ENCODE measurements around the gene CAPN9. TPM values are rescaled to one million over a fixed set of nuclear protein-coding genes. Genes with fewer than 3 reads are reported as not detected.

CAPN9 gene
- total and polyA plus RNA-seq, 4 experiments from 2014 or later = 0.24 TPM; not detected in 3

GRCh38 chr1:230816018-230816417, 68.8 kb downstream of the CAPN9 start:
- Histone ChIP-seq H3K27ac (ENCODE audit: low read depth, low read length) (no peak overlapping the region), H3K27me3 (ENCODE audit: insufficient read depth, low read length) (no peaks in the 10 kb centered on the region), H3K4me1 (ENCODE audit: insufficient read depth, low read length) (no peaks in the 10 kb centered on the region), H3K36me3 (ENCODE audit: insufficient read depth, low read length) (no peaks in the 10 kb centered on the region), H3K4me3 (ENCODE audit: low read length in 2 of 2) (no peak overlapping the region), H3K9me3 (ENCODE audit: control insufficient read depth in 1 of 2, low read length in 2 of 2) (no peaks in the 10 kb centered on the region)
- H3K9me3 Mint-ChIP-seq = peaks cover 0 to 34% (median 21%) of the 10 kb centered on the region in 8 donors
- no peak overlapping the region for H3K27ac Mint-ChIP-seq
- no peak overlapping the region for H3K4me3 Mint-ChIP-seq
- peaks cover 5 to 14% of the 10 kb centered on the region in 2 donors for H3K27me3 Mint-ChIP-seq
- peaks cover 3 to 4% of the 10 kb centered on the region in 2 donors for H3K36me3 Mint-ChIP-seq
- ChIA-PET CTCF (ENCODE audit: partially characterized antibody) (no interaction called here), POLR2A (ENCODE audit: partially characterized antibody) (no interaction called here)
- intact Hi-C loops (cut with micrococcal nuclease) = no loop called here
- no peak for DNase-seq
- H3K4me1 Mint-ChIP-seq = no peaks in the 10 kb centered on the region

- Mint-ChIP-seq H3K27ac (no peak overlapping the region), H3K27me3 (peaks cover 13 to 16% of the 10 kb centered on the region in 2 donors), H3K4me1 (no peaks in the 10 kb centered on the region), H3K9me3 (peaks cover 0 to 12% (median 6%) of the 10 kb centered on the region in 8 donors), H3K4me3 (no peak overlapping the region), H3K36me3 (no peaks in the 10 kb centered on the region)
- POLR2A ChIA-PET (ENCODE audit: partially characterized antibody) = no interaction called here
- no peaks in the 10 kb centered on the region for H3K36me3 ChIP-seq (ENCODE audit: insufficient read depth, low read length)
- no peaks in the 10 kb centered on the region for H3K9me3 ChIP-seq (ENCODE audit: control insufficient read depth in 1 of 2, low read length in 2 of 2)
- no peaks in the 10 kb centered on the region for H3K4me1 ChIP-seq (ENCODE audit: insufficient read depth, low read length)
- H3K27me3 ChIP-seq (ENCODE audit: insufficient read depth, low read length) = no peaks in the 10 kb centered on the region
- DNase-seq = no peak
- no peak overlapping the region for H3K27ac ChIP-seq (ENCODE audit: low read depth, low read length)
- intact Hi-C loops (cut with micrococcal nuclease) = no loop called here
- CTCF ChIA-PET (ENCODE audit: partially characterized antibody) = no interaction called here
- no peak overlapping the region for H3K4me3 ChIP-seq (ENCODE audit: low read length in 2 of 2)
Measured at GRCh38 chr1:230818367-230818766, 71.2 kb downstream of the CAPN9 start.

GRCh38 chr1:230818901-230819300, 71.7 kb downstream of the CAPN9 start:
- ChIA-PET CTCF (ENCODE audit: partially characterized antibody) (no interaction called here), POLR2A (ENCODE audit: partially characterized antibody) (no interaction called here)
- Histone ChIP-seq H3K9me3 (ENCODE audit: control insufficient read depth in 1 of 2, low read length in 2 of 2) (no peaks in the 10 kb centered on the region), H3K4me3 (ENCODE audit: low read length in 2 of 2) (no peak overlapping the region), H3K36me3 (ENCODE audit: insufficient read depth, low read length) (no peaks in the 10 kb centered on the region), H3K27me3 (ENCODE audit: insufficient read depth, low read length) (no peaks in the 10 kb centered on the region), H3K4me1 (ENCODE audit: insufficient read depth, low read length) (no peaks in the 10 kb centered on the region), H3K27ac (ENCODE audit: low read depth, low read length) (no peak overlapping the region)
- Mint-ChIP-seq H3K4me1 (no peaks in the 10 kb centered on the region), H3K27me3 (peaks cover 13 to 14% of the 10 kb centered on the region in 2 donors), H3K4me3 (no peak overlapping the region), H3K36me3 (no peaks in the 10 kb centered on the region), H3K9me3 (peaks cover 0 to 7% (median 2%) of the 10 kb centered on the region in 8 donors), H3K27ac (no peak overlapping the region)
- intact Hi-C loops (cut with micrococcal nuclease) = no loop called here
- DNase-seq = no peak

GRCh38 chr1:230819976-230820375, 72.8 kb downstream of the CAPN9 start:
- ChIA-PET CTCF (ENCODE audit: partially characterized antibody) (no interaction called here), POLR2A (ENCODE audit: partially characterized antibody) (no interaction called here)
- Histone ChIP-seq H3K36me3 (ENCODE audit: insufficient read depth, low read length) (no peaks in the 10 kb centered on the region), H3K9me3 (ENCODE audit: control insufficient read depth in 1 of 2, low read length in 2 of 2) (no peaks in the 10 kb centered on the region), H3K4me1 (ENCODE audit: insufficient read depth, low read length) (no peaks in the 10 kb centered on the region), H3K27me3 (ENCODE audit: insufficient read depth, low read length) (no peaks in the 10 kb centered on the region), H3K27ac (ENCODE audit: low read depth, low read length) (no peak overlapping the region), H3K4me3 (ENCODE audit: low read length in 2 of 2) (no peak overlapping the region)
- intact Hi-C loops (cut with micrococcal nuclease) = no loop called here
- no peak for DNase-seq
- peaks cover 13 to 15% of the 10 kb centered on the region in 2 donors for H3K27me3 Mint-ChIP-seq
- no peak overlapping the region for H3K27ac Mint-ChIP-seq
- no peaks in the 10 kb centered on the region for H3K4me1 Mint-ChIP-seq
- H3K36me3 Mint-ChIP-seq = no peaks in the 10 kb centered on the region
- H3K4me3 Mint-ChIP-seq = no peak overlapping the region
- peaks cover 0 to 5% (median 0%) of the 10 kb centered on the region in 8 donors for H3K9me3 Mint-ChIP-seq

DNA sequence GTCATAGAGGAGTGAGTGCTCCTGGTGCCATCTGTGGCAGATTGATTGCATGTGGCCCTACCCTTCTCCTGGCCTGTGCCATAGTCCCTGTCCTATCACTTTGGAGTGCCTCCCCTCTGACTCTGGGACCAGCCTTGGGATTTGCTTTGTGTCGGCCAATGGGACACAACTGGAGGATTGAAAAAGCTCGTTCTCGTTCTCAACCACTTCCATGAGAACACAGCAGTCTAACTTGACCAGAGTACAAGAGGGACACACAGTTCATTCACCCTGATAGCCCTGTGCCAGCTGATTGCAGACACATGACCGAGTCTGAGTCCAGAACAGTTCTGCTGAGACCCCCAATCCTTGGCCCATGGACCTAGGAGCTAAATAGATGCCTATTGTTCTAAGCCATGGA, 73.4 kb downstream of the CAPN9 start:
- ChIA-PET POLR2A (ENCODE audit: partially characterized antibody) (no interaction called here), CTCF (ENCODE audit: partially characterized antibody) (no interaction called here)
- Mint-ChIP-seq H3K4me1 (no peaks in the 10 kb centered on the region), H3K36me3 (no peaks in the 10 kb centered on the region), H3K27ac (no peak overlapping the region), H3K4me3 (no peak overlapping the region), H3K27me3 (peaks cover 14 to 15% of the 10 kb centered on the region in 2 donors), H3K9me3 (peaks cover 0 to under 1% (median 0%) of the 10 kb centered on the region in 8 donors)
- H3K4me1 ChIP-seq (ENCODE audit: insufficient read depth, low read length) = no peaks in the 10 kb centered on the region
- H3K27me3 ChIP-seq (ENCODE audit: insufficient read depth, low read length) = no peaks in the 10 kb centered on the region
- intact Hi-C loops (cut with micrococcal nuclease) = no loop called here
- no peak overlapping the region for H3K4me3 ChIP-seq (ENCODE audit: low read length in 2 of 2)
- no peak for DNase-seq
- H3K9me3 ChIP-seq (ENCODE audit: control insufficient read depth in 1 of 2, low read length in 2 of 2) = no peaks in the 10 kb centered on the region
- no peaks in the 10 kb centered on the region for H3K36me3 ChIP-seq (ENCODE audit: insufficient read depth, low read length)
- H3K27ac ChIP-seq (ENCODE audit: low read depth, low read length) = no peak overlapping the region

DNA sequence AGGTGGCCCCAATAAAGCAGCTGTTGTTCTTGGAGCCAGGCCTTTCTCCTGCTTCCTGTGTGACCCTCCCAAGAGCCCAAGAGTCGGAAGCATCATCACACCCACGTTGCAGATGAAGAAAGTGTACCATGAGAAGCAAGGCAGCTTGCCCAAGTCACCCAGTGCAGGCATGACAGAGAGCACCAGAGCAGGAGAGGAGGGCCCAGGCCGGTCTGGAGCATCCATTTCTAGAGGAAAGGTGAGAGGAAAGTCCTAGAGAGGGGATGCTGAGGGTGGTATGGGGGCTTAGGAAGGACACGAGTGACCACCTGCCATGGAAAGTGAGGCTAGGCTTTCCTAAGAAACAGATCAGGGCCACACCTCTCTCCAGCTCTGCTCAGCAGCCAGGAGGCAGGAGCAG, 74.2 kb downstream of the CAPN9 start:
- H3K4me1 ChIP-seq (ENCODE audit: insufficient read depth, low read length) = no peaks in the 10 kb centered on the region
- H3K4me3 ChIP-seq (ENCODE audit: low read length in 2 of 2) = no peak overlapping the region
- CTCF ChIA-PET (ENCODE audit: partially characterized antibody) = no interaction called here
- Mint-ChIP-seq H3K4me3 (no peak overlapping the region), H3K4me1 (no peaks in the 10 kb centered on the region), H3K9me3 (no peaks in the 10 kb centered on the region), H3K27ac (no peak overlapping the region), H3K27me3 (peaks cover 15% of the 10 kb centered on the region in 2 donors), H3K36me3 (no peaks in the 10 kb centered on the region)
- DNase-seq = no peak
- intact Hi-C loops (cut with micrococcal nuclease) = no loop called here
- H3K9me3 ChIP-seq (ENCODE audit: control insufficient read depth in 1 of 2, low read length in 2 of 2) = no peaks in the 10 kb centered on the region
- POLR2A ChIA-PET (ENCODE audit: partially characterized antibody) = no interaction called here
- H3K36me3 ChIP-seq (ENCODE audit: insufficient read depth, low read length) = no peaks in the 10 kb centered on the region
- no peak overlapping the region for H3K27ac ChIP-seq (ENCODE audit: low read depth, low read length)
- no peaks in the 10 kb centered on the region for H3K27me3 ChIP-seq (ENCODE audit: insufficient read depth, low read length)

GRCh38 chr1:230822092-230822581, 74.9 kb downstream of the CAPN9 start:
- Mint-ChIP-seq H3K27me3 (peaks cover 15% of the 10 kb centered on the region in 2 donors), H3K36me3 (no peaks in the 10 kb centered on the region), H3K27ac (no peak overlapping the region), H3K4me3 (no peak overlapping the region), H3K9me3 (no peaks in the 10 kb centered on the region), H3K4me1 (no peaks in the 10 kb centered on the region)
- Histone ChIP-seq H3K9me3 (ENCODE audit: control insufficient read depth in 1 of 2, low read length in 2 of 2) (no peaks in the 10 kb centered on the region), H3K27ac (ENCODE audit: low read depth, low read length) (no peak overlapping the region), H3K36me3 (ENCODE audit: insufficient read depth, low read length) (no peaks in the 10 kb centered on the region), H3K27me3 (ENCODE audit: insufficient read depth, low read length) (no peaks in the 10 kb centered on the region), H3K4me1 (ENCODE audit: insufficient read depth, low read length) (no peaks in the 10 kb centered on the region), H3K4me3 (ENCODE audit: low read length in 2 of 2) (no peak overlapping the region)
- DNase-seq = no peak
- POLR2A ChIA-PET (ENCODE audit: partially characterized antibody) = no interaction called here
- CTCF ChIA-PET (ENCODE audit: partially characterized antibody) = no interaction called here
- intact Hi-C loops (cut with micrococcal nuclease) = no loop called here

GRCh38 chr1:230823426-230823825, 76.2 kb downstream of the CAPN9 start:
- H3K27ac Mint-ChIP-seq = no peak overlapping the region

More at GRCh38 chr1:230823426-230823825, 76.2 kb downstream of the CAPN9 start:
- intact Hi-C loops (cut with micrococcal nuclease) = no loop called here
- POLR2A ChIA-PET (ENCODE audit: partially characterized antibody) = no interaction called here
- Mint-ChIP-seq H3K9me3 (no peaks in the 10 kb centered on the region), H3K27me3 (peaks cover 8 to 12% of the 10 kb centered on the region in 2 donors), H3K4me1 (no peaks in the 10 kb centered on the region), H3K4me3 (no peak overlapping the region), H3K36me3 (no peaks in the 10 kb centered on the region)
- Histone ChIP-seq H3K36me3 (ENCODE audit: insufficient read depth, low read length) (no peaks in the 10 kb centered on the region), H3K4me1 (ENCODE audit: insufficient read depth, low read length) (no peaks in the 10 kb centered on the region), H3K27me3 (ENCODE audit: insufficient read depth, low read length) (no peaks in the 10 kb centered on the region), H3K27ac (ENCODE audit: low read depth, low read length) (no peak overlapping the region), H3K4me3 (ENCODE audit: low read length in 2 of 2) (no peak overlapping the region), H3K9me3 (ENCODE audit: control insufficient read depth in 1 of 2, low read length in 2 of 2) (no peaks in the 10 kb centered on the region)
- CTCF ChIA-PET (ENCODE audit: partially characterized antibody) = no interaction called here
- DNase-seq = no peak

Measured in CD4-positive, alpha-beta memory T cell (primary cell).